Mesendoderm (in vitro differentiated cells): ENCODE results near the gene RBM33.

ENCODE experiments used
- DNase-seq: peaks from one replicate; pipeline ENCODE4 v3.0.0; 2013
- H2AK5ac ChIP-seq: 2 replicates; pipeline ENCODE4 v1.6.1; 2013; ENCODE audit warnings: low read length, inconsistent platforms
- H2BK120ac ChIP-seq: 2 replicates; pipeline ENCODE4 v1.6.1; 2013; ENCODE audit warnings: low read depth, mild to moderate bottlenecking, low read length, moderate library complexity, mixed read lengths
- H2BK15ac ChIP-seq: replicated peaks from 2 replicates; pipeline ENCODE4 v1.6.1; 2013; ENCODE audit warnings: low read depth, mild to moderate bottlenecking, moderate library complexity
- H2BK5ac ChIP-seq: 2 replicates; pipeline ENCODE4 v1.6.1; 2013; ENCODE audit warnings: low read length, inconsistent platforms
- H3K18ac ChIP-seq: 2 replicates; pipeline ENCODE4 v1.6.1; 2013; ENCODE audit warnings: mild to moderate bottlenecking, low read length, mixed read lengths
- H3K23ac ChIP-seq: one replicate; pipeline ENCODE4 v1.6.1; 2013; ENCODE audit warnings: low read length
- H3K27ac ChIP-seq: 2 replicates; pipeline ENCODE4 v1.5.1; 2013; ENCODE audit warnings: low read depth, mild to moderate bottlenecking, inconsistent platforms, low read length, moderate library complexity
- H3K27me3 ChIP-seq: 2 replicates; pipeline ENCODE4 v1.6.1; 2013; ENCODE audit warnings: low read length, control low read depth, mild to moderate bottlenecking, inconsistent platforms; ENCODE audit not compliant: insufficient read depth, poor library complexity
- H3K36me3 ChIP-seq: 2 replicates; pipeline ENCODE4 v1.6.1; 2013; ENCODE audit warnings: low read length, inconsistent platforms; ENCODE audit not compliant: control insufficient read depth, insufficient read depth
- H3K4ac ChIP-seq: one replicate; pipeline ENCODE4 v1.6.1; 2013; ENCODE audit warnings: low read depth, mild to moderate bottlenecking, low read length, moderate library complexity
- H3K4me1 ChIP-seq: 2 replicates; pipeline ENCODE4 v1.6.1; 2013; ENCODE audit warnings: low read depth, low read length, inconsistent platforms; ENCODE audit not compliant: control insufficient read depth
- H3K4me2 ChIP-seq: 2 replicates; pipeline ENCODE4 v1.6.1; 2013; ENCODE audit warnings: low read length
- H3K4me3 ChIP-seq: 2 replicates; pipeline ENCODE4 v1.5.1; 2013; ENCODE audit warnings: mild to moderate bottlenecking, low read length
- H3K56ac ChIP-seq: one replicate; pipeline ENCODE4 v1.6.1; 2013; ENCODE audit warnings: low read length
- H3K79me1 ChIP-seq: 2 replicates; pipeline ENCODE4 v1.6.1; 2013; ENCODE audit warnings: low read length, inconsistent platforms
- H3K79me2 ChIP-seq: 2 replicates; pipeline ENCODE4 v1.6.1; 2013; ENCODE audit warnings: mild to moderate bottlenecking, low read length; ENCODE audit not compliant: control insufficient read depth, insufficient read depth
- H3K9ac ChIP-seq: 2 replicates; pipeline ENCODE4 v1.6.1; 2013; ENCODE audit warnings: low read length, inconsistent platforms
- H4K5ac ChIP-seq: one replicate; pipeline ENCODE4 v1.6.1; 2013; ENCODE audit warnings: low read length
- H4K8ac ChIP-seq: one replicate; pipeline ENCODE4 v1.6.1; 2013; ENCODE audit warnings: low read depth, mild to moderate bottlenecking, control low read depth, low read length, moderate library complexity
- WGBS: extraction: QIAGEN DNeasy Blood & Tissue Kit; methylation state at CpG from one replicate; pipeline ENCODE4 v1.1.7; 2013; ENCODE audit warnings: low lambda C conversion rate, missing lambda C conversion rate; ENCODE audit not compliant: insufficient coverage; ENCODE audit errors: extremely low coverage; 5-methylcytosine and 5-hydroxymethylcytosine counted together

RBM33 gene

GRCh38 chr7:155722118-155722517, 77.7 kb downstream of the RBM33 start:
- no peaks in the 10 kb centered on the region for H3K4me1 ChIP-seq
- H3K36me3 ChIP-seq, result no peaks in the 10 kb centered on the region

GRCh38 chr7:155722936-155723335, 78.5 kb downstream of the RBM33 start:
- Histone ChIP-seq H2BK5ac (no peak overlapping the region), H3K4me2 (no peak overlapping the region), H3K79me2 (no peaks in the 10 kb centered on the region), H4K8ac (no peak overlapping the region), H3K4me1 (no peaks in the 10 kb centered on the region), H3K4ac (no peak overlapping the region), H4K5ac (no peak overlapping the region), H3K27me3 (no peaks in the 10 kb centered on the region), H3K79me1 (no peaks in the 10 kb centered on the region), H2BK120ac (no peak overlapping the region), H2AK5ac (no peak overlapping the region), H3K18ac (no peak overlapping the region), H3K27ac (no peak overlapping the region), H3K9ac (no peak overlapping the region), H3K4me3 (no peak overlapping the region), H2BK15ac (no peak overlapping the region), H3K56ac (no peak overlapping the region), H3K36me3 (no peaks in the 10 kb centered on the region), H3K23ac (no peak overlapping the region)
- WGBS, result no CpG with 5 or more reads among the region's 4 CpGs
- no peak for DNase-seq

More at GRCh38 chr7:155722118-155722517, 77.7 kb downstream of the RBM33 start:
- Histone ChIP-seq H3K9ac (no peak overlapping the region), H2BK15ac (no peak overlapping the region), H3K4ac (no peak overlapping the region), H3K27me3 (no peaks in the 10 kb centered on the region), H3K18ac (no peak overlapping the region), H2BK5ac (no peak overlapping the region), H3K56ac (no peak overlapping the region), H3K4me3 (no peak overlapping the region), H2BK120ac (no peak overlapping the region), H3K79me1 (peaks cover 1% of the 10 kb centered on the region), H3K23ac (no peak overlapping the region), H3K27ac (no peak overlapping the region), H3K4me2 (no peak overlapping the region), H2AK5ac (no peak overlapping the region), H4K8ac (no peak overlapping the region), H4K5ac (no peak overlapping the region), H3K79me2 (no peaks in the 10 kb centered on the region)
- no CpG with 5 or more reads among the region's 2 CpGs for WGBS
- DNase-seq, result no peak

- Histone ChIP-seq H3K23ac (no peak overlapping the region), H2BK120ac (no peak overlapping the region), H3K4me1 (no peaks in the 10 kb centered on the region), H3K79me1 (peaks cover 2% of the 10 kb centered on the region), H3K4ac (no peak overlapping the region), H3K9ac (no peak overlapping the region), H3K56ac (no peak overlapping the region), H2BK15ac (no peak overlapping the region), H3K79me2 (no peaks in the 10 kb centered on the region), H3K4me2 (no peak overlapping the region), H2BK5ac (no peak overlapping the region), H4K8ac (no peak overlapping the region), H2AK5ac (no peak overlapping the region), H3K18ac (no peak overlapping the region), H3K4me3 (no peak overlapping the region), H3K27ac (no peak overlapping the region), H3K27me3 (no peaks in the 10 kb centered on the region), H4K5ac (no peak overlapping the region), H3K36me3 (no peaks in the 10 kb centered on the region)
- WGBS, result no CpG with 5 or more reads among the region's 14 CpGs
- peak; percentile 23 for DNase-seq
Measured at GRCh38 chr7:155724327-155725005, 80.0 kb downstream of the RBM33 start.

GRCh38 chr7:155725006-155725355, 80.5 kb downstream of the RBM33 start:
- Histone ChIP-seq H3K36me3 (no peaks in the 10 kb centered on the region), H3K27ac (no peak overlapping the region), H3K4ac (no peak overlapping the region), H2BK120ac (no peak overlapping the region), H3K79me1 (peaks cover 6% of the 10 kb centered on the region), H3K79me2 (no peaks in the 10 kb centered on the region), H2BK15ac (no peak overlapping the region), H3K23ac (no peak overlapping the region), H2BK5ac (no peak overlapping the region), H3K9ac (no peak overlapping the region), H3K18ac (no peak overlapping the region), H2AK5ac (no peak overlapping the region), H3K4me2 (no peak overlapping the region), H3K4me3 (no peak overlapping the region), H3K27me3 (no peaks in the 10 kb centered on the region), H3K56ac (no peak overlapping the region), H4K8ac (no peak overlapping the region), H3K4me1 (no peaks in the 10 kb centered on the region), H4K5ac (no peak overlapping the region)
- WGBS, result no CpG with 5 or more reads among the region's 2 CpGs
- DNase-seq, result no peak

- Histone ChIP-seq H4K5ac (no peak overlapping the region), H3K4me1 (no peaks in the 10 kb centered on the region), H3K9ac (no peak overlapping the region), H4K8ac (no peak overlapping the region), H3K4me2 (no peak overlapping the region), H3K27ac (no peak overlapping the region), H3K79me2 (no peaks in the 10 kb centered on the region), H2BK15ac (no peak overlapping the region), H3K56ac (no peak overlapping the region), H3K4ac (no peak overlapping the region), H3K27me3 (no peaks in the 10 kb centered on the region), H2BK5ac (no peak overlapping the region), H2BK120ac (no peak overlapping the region), H3K23ac (no peak overlapping the region), H2AK5ac (no peak overlapping the region), H3K18ac (no peak overlapping the region), H3K4me3 (no peak overlapping the region), H3K36me3 (no peaks in the 10 kb centered on the region), H3K79me1 (peaks cover 11% of the 10 kb centered on the region)
- DNase-seq, result no peak
- WGBS, result no CpG with 5 or more reads among the region's 10 CpGs
Measured at GRCh38 chr7:155727616-155728015, 83.2 kb downstream of the RBM33 start.

GRCh38 chr7:155728116-155728515, 83.7 kb downstream of the RBM33 start:
- no CpG with 5 or more reads among the region's 6 CpGs for WGBS
- H3K27me3 ChIP-seq, result no peaks in the 10 kb centered on the region
- no peak overlapping the region for H4K8ac ChIP-seq
- H3K4me2 ChIP-seq, result no peak overlapping the region
- H3K4me1 ChIP-seq, result no peaks in the 10 kb centered on the region
- DNase-seq, result no peak
- no peak overlapping the region for H2BK120ac ChIP-seq
- no peak overlapping the region for H3K27ac ChIP-seq
- no peak overlapping the region for H2AK5ac ChIP-seq
- peaks cover 15% of the 10 kb centered on the region for H3K79me1 ChIP-seq
- H4K5ac ChIP-seq, result no peak overlapping the region
- H2BK15ac ChIP-seq, result no peak overlapping the region
- no peak overlapping the region for H3K23ac ChIP-seq
- no peak overlapping the region for H3K4me3 ChIP-seq
- no peak overlapping the region for H3K18ac ChIP-seq
- no peak overlapping the region for H3K56ac ChIP-seq
- H3K9ac ChIP-seq, result no peak overlapping the region
- no peaks in the 10 kb centered on the region for H3K36me3 ChIP-seq
- H3K4ac ChIP-seq, result no peak overlapping the region
- H3K79me2 ChIP-seq, result no peaks in the 10 kb centered on the region
- H2BK5ac ChIP-seq, result no peak overlapping the region
